Head of caudate nucleus (tissue), 42 donors: ENCODE results near the gene FGD4.
"Not testable (repeated sequence)": the region's sequence is repeated elsewhere in the genome, so short reads cannot be mapped to it uniquely, and the experiment has no call there.

ENCODE experiments used
- DNase-seq, 42 donors: peaks; one replicate each; pipeline versions ENCODE4 v3.0.0 to v3.0.0-alpha.2; 2020 to 2021; ENCODE audit warnings: mixed read lengths in 7 of 42
- intact Hi-C: fragments of 100-400 bp; cut with DNase I; formaldehyde crosslinking; loops from one replicate; pipeline ENCODE4 v1.15.0; 2022

The FGD4 gene

DNA sequence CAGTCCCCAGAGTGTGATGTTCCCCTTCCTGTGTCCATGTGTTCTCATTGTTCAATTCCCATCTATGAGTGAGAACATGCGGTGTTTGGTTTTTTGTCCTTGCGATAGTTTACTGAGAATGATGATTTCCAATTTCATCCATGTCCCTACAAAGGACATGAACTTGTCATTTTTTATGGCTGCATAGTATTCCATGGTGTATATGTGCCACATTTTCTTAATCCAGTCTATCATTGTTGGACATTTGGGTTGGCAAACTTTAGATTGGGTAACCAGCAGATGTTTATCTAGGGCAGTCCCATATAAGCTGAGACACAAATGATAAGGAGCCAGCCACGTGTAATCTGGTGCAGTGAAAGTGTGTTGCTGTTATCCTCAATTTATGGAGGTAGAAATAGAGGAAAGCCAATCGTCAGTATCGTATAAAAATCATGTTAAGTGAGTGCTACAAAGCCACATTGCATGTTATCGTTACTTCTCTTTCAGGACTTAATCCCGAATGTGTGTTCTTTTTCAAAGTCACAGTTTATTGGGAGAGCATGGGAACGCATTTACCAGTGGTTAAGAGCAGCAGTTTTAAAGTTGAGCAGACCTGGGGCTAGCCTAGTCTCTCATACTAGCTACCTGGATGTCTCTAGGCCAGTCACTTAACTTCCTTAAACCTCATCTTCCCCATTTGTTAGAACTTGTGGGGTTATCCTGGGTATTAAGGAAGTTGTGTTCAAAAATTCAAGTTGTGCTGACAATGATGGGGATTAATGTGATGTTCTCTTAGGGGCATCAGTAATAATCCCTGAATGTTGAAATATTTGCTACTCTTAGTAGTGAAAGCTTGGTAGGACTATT, 108.0 kb downstream of the FGD4 start:
- DNase-seq, intact Hi-C loops: not testable (repeated sequence)

- no peak for DNase-seq
- intact Hi-C loops: no loop called here
Observed at GRCh38 chr12:32507942-32508320, 108.6 kb downstream of the FGD4 start.

GRCh38 chr12:32508626-32509025, 109.3 kb downstream of the FGD4 start:
- intact Hi-C loops: no loop called here
- no peak for DNase-seq

GRCh38 chr12:32509328-32510091, 110.2 kb downstream of the FGD4 start:
- intact Hi-C loops: no loop called here
- no peak for DNase-seq

DNA sequence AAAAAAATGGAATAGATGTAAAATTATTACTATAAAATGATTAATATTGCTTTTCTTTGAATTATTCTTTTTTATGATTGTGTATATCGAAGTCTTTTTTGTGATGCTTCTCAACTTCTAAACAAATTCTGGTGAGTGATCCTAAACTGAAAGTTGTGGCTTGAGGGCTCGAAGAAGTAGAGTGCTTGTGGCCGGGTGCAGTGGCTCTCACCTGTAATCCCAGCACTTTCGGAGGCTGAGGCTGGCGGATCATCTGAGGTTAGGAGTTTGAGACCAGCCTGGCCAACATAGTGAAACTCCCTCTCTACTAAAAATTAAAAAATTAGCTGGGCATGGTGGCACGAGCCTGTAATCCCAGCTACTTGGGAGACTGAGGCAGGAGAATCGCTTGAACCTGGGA, 112.6 kb downstream of the FGD4 start:
- intact Hi-C loops, DNase-seq: not testable (repeated sequence)

DNA sequence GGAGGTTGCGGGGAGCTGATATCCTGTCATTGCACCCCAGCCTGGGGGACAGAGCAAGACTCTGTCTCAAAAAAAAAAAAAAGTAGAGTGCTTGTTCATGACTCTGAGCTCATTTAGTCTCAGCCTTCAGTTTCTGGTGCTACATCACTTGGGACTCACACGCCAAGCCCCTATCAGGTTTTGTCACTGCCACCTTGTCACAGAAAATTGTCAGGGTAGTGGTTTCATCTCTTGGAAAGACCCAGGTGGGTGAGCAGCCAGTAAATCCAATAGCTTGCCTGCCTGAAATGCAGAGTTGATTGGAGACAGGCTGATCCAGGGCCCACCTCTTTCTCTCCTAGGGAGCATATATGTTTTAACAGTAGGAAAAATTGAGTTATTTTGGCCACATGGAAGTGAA, 113.0 kb downstream of the FGD4 start:
- intact Hi-C loops: no loop called here

DNA sequence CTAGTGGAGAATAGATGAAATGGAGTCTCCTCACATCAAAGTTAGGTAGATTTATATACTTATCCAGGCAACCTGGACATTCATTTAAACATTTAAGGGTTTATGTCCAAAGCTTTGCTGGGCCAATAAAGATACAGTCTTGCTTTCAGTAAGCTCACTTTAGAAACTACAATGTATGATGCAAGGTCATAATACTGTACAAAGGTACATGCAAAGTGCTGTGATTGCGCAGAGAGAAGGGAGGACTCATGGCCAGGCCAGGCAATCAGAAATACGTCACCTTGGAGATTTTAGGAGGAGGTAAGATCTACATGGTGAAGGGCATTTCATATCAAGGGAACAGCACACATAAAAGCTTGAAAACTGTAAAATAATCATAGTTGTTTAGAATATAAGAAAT, 113.6 kb downstream of the FGD4 start:
- no peak for DNase-seq
- intact Hi-C loops: no loop called here

More for the DNA sequence above, 113.0 kb downstream of the FGD4 start:
- DNase-seq: no peak

GRCh38 chr12:32515137-32515873, 115.9 kb downstream of the FGD4 start:
- intact Hi-C loops: no loop called here

DNA sequence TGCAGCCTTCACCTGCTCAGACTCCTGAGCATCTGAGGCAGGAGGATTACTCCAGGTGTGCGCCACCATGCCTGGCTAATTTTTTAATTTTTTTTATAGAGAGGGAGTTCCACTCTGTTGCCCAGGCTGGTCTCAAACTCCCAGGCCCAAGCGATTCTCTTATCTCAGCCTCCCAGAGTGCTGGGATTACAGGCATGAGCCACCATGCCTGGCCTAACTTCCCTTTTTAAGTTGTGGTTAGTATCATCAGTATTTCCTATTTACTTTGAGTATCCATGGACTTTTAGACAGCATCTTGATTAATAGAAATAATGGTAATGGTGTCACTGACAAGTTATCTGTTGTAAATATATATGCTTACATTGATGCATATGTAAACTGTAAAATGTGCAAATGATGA, 116.9 kb downstream of the FGD4 start:
- no peak for DNase-seq
- intact Hi-C loops: no loop called here

More at GRCh38 chr12:32515137-32515873, 115.9 kb downstream of the FGD4 start:
- DNase-seq: no peak

GRCh38 chr12:32517966-32518365, 118.6 kb downstream of the FGD4 start:
- intact Hi-C loops: no loop called here
- no peak for DNase-seq

DNA sequence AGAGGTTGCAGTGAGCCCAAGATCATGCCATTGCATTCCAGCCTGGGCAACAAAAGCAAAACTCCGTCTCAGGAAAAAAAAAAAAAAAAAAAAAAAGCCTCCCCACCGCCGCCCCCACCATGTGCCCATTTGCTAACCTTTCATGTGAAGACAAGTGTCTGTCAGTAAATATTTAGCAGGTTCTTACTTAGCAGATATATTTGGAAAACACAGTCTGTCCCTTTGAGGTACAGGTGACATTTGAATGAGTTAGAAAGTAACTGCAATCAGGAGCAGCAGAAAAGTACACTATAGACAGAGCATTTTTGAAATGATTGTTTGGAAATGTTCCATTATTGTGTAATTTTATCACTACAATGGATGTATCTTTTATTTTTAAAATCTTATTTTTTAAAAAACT, 119.7 kb downstream of the FGD4 start:
- no peak for DNase-seq
- intact Hi-C loops: no loop called here

DNA sequence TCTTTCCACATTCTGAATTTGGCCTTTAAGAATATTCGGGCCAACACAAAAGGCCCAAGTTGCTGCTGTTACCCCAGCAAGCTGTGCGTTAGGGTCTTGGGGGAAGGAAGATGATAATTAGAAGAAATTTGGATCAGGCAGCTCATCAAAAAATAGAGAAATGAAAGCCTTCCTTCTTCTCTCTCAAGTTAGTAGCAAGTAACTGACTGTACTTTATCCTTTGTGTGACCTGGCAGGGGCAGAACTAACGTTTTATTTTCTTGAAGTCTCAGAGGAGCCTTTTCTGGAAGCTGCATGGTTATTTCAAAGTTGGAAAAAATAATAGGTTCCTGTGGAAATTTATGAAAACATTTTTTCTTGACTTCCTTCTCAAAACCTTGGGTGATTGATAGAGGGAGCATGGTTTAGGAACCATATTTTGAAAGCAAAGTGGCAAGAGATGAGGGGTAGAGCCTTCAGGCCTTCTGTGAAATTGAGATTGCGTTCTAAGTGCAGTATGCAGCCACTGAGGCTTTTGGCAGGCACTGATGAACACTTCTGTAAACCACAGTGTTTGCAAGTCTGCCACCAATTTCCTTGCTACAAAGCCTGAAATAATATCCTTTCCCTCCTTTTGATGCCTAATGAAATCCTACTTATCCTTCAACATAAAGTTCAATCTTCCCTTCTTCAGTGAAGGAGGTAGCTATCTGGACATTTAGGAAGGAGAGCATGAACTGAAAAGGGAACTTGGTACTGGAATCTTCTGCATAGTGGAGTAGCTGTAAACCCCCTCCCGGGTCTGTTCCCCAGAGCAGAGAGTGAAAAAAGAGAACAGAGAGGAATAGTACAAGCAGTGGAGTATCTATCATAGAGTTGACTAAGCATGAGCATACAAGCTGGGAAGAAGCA, 123.2 kb downstream of the FGD4 start:
- intact Hi-C loops: no loop called here

DNA sequence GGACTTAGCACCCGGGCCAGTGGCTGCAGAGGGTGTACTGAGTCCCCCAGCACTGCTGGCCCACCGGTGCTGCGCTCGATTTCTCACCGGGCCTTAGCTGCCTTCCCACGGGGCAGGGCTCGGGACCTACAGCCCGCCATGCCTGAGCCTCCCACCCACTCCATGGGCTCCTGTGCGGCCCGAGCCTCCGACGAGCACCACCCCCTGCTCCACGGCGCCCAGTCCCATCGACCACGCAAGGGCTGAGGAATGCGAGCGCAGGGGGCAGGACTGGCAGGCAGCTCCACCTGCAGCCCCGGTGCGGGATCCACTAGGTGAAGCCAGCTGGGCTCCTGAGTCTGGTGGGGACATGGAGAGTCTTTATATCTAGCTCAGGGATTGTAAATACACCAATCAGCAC, 126.4 kb downstream of the FGD4 start:
- DNase-seq, intact Hi-C loops: not testable (repeated sequence)

More for the DNA sequence above, 123.2 kb downstream of the FGD4 start:
- no peak for DNase-seq

GRCh38 chr12:32526343-32526742, 127.0 kb downstream of the FGD4 start:
- intact Hi-C loops: not testable (repeated sequence)

DNA sequence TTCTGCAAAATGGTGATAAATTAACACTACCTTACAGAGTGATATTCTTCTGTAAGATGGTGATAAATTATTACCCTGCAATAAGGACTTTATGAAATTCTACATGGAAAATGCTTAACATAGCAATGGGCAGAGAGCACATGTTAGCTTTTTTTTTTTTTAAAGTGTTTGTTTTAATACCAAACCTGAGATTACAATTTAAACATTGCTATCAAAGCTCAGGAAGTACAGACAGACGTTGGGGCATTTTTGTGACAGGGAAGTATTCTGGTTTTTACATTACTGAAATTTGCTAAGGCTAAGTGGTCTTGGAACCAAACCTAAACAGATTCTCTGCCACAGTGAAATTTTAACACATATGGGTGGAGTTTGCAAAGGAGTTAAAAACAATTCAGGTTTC, 133.1 kb downstream of the FGD4 start:
- intact Hi-C loops: no loop called here
- DNase-seq: no peak

More at GRCh38 chr12:32526343-32526742, 127.0 kb downstream of the FGD4 start:
- not testable (repeated sequence) for DNase-seq

DNA sequence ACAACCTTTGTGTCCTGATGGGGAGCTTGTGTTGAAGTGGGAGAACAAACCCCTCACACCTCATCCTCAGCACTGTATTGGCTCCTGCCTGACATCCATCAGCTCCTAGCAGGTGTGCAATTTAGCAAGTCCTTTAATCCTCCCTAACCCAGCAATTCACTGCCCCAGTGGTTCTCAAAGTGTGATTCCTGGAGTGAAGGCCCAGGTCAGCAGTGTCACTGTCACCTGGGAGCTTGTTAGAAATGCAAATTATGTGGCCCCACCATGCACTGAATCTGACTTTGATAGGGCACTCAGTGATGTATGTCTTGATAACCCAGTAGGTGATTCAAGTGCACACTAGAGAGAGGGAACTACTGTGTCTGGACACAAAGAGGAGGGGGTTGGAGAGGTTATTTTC, 133.6 kb downstream of the FGD4 start:
- intact Hi-C loops: no loop called here
- no peak for DNase-seq

DNA sequence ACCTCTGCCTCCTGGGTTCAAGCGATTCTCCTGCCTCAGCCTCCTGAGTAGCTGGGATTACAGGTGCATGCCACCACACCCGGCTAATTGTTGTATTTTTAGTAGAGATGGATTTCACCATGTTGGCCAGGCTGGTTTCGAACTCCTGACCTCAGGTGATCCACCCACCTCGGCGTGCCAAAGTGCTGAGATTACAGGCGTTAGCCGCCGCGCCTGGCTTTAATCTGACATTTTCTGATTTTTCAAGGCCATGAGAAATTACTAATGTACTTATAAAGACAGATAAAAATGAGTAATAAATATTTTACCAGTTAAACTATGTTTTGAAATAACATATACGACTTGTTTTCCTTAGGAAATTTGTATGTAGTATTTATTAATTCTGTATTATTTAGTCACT, 134.1 kb downstream of the FGD4 start:
- intact Hi-C loops, DNase-seq: not testable (repeated sequence)

DNA sequence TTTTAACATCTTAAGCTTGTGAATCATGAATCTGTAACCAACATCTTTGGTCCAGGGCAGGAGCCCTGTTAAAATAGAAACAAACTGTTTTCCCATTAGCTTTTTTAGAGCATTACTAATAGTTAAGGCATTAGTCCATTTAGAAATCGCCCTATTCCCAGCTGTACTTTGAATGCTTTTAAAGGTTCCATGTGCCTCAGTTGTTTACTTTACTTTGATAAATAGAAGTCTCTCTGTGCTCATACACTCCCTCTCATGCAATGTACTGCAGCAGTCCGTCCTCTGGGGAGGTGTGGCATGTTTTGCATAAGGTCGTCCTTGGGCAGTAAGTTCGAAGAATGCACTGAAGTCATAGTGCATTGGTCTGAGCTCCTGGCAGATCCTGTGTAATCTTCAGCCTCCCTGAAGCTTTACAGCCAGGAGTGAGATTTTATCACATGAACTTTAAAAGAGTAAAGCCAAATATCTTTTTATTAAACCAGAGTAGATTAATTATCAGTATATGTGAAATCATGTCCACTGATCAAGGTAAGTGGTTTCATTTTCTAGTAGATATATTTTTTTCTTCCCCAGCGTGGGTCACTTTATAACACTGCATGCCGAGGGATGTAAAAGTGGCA, 134.7 kb downstream of the FGD4 start:
- intact Hi-C loops: no loop called here
- DNase-seq: peak in 2 of 42 donors; percentile 5 to 30
